ENCODE results near the gene RYK. TPM values are rescaled to one million over a fixed set of nuclear protein-coding genes. Genes with fewer than 3 reads are reported as not detected.
"Not testable (repeated sequence)": the region's sequence is repeated elsewhere in the genome, so short reads cannot be mapped to it uniquely, and the experiment has no call there.

The RYK gene
- 10 to 100 TPM; 19.2 to 21.4 TPM for total RNA-seq

GRCh38 chr3:134250717-134251220 lies at the start of gene RYK:
TSS of gene RYK (minus strand) at chr3:134250859. CDS start at chr3:134250654, 205 bp downstream.
- CTCF ChIA-PET = interaction anchor here (1.0 kb wide), 1 partner anchor 9 kb away, joined by 3 read pairs; no protein-coding TSS in a partner anchor

DNA sequence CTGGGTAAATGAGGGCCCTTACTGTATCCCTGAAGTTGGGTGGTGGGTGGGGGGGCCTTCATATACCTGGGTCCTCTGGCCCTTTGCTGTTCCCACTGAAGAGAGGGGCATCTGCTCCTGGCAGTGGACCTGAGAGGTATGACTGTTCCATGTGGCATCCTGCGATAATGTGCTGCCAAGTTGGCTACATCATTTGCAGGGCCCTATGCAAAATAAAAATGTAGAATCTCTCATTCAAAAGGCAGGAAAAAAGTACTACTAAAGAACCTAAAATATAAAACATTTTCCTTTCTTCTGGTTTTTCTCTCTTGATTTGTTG lies 49.2 kb upstream of the RYK start:
- CTCF ChIA-PET = interaction anchor here (1.0 kb wide), 1 partner anchor 8 kb away, joined by 3 read pairs; no protein-coding TSS in a partner anchor
- POLR2A ChIA-PET = no interaction called here

More at GRCh38 chr3:134250717-134251220, at the start of gene RYK:
- POLR2A ChIA-PET = interaction anchor here (0.6 to 1.9 kb wide), 3 partner anchors 9 to 235 kb away, joined by 3 to 6 read pairs (median 3); partner anchors contain the start of genes ANAPC13 and CEP63

DNA sequence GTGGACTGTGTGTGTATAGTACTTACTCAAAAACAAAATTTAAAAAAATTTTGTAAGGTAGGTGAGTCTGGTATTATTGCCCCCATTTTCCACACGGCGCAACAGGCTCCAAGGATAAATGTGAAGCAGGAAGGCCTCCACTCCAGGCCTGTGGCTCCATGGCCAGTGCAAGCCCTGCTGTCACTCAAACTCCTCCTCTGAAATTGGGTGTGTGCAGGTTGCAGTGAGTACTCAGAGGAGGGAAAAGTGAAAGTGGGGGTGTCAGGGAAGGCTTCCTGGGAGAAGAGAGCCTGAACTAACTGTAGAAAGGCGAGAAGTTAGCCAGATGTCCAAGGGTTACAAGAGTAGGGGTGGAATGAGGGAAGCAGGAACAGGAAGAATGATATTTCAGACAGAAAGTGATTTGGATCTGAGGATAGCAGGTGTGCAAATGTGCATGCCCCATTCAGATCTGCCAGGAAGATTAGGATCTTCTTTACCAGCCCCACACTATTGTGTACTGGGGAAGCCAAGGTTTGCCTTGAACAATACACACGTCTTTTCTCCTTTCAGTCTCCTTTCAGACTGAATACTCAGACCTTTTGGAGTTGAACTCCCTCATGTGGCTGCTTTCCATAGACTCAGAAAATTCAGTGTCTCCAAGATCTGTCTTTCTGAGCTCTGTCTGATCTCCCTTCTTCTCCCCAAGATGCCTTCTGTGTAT lies 48.7 kb upstream of the RYK start:
- ChIA-PET POLR2A (no interaction called here), CTCF (interaction anchor here (1.0 kb wide), 1 partner anchor 9 kb away, joined by 3 read pairs; no protein-coding TSS in a partner anchor)

DNA sequence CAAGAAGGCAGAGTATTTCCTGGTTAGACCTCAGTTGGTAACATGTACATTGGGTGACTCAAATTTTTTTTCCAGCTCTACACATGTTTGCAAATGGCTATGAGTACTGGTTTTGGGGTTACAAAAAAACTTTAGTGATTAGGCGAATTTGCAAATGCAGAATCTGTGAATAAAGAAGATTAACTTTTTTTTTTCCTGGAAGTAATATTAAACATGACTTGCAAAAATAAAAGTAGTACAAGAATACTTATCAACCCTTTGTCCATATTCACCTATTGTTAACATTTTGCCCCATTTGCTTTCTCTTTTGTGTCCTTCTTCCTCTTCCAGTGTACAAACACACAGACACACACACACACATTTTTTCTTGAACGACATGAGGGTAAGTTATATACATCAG lies 47.6 kb upstream of the RYK start:
- POLR2A ChIA-PET = no interaction called here
- CTCF ChIA-PET = interaction anchor here (1.0 kb wide), 1 partner anchor 176 kb away, joined by 3 read pairs; no protein-coding TSS in a partner anchor

GRCh38 chr3:134296616-134297015 lies 46.0 kb upstream of the RYK start:
- ChIA-PET CTCF (no interaction called here), POLR2A (no interaction called here)

DNA sequence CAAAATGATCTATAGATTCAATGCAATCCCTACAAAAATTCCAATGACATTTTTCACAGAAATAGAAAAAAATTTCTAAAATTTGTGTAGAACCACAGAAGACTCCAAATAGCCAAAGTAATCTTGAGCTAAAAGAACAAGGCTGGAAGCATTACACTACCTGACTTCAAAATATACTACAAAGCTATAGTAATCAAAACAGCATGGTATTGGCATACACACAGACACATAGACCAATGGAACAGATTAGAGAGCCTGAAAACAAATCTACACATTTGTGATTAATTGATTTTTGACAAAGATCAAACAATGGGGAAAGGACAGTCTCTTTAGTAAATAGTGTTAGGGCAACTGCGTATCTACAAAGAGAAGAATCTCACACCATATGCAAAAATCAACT lies 45.3 kb upstream of the RYK start:
- ChIA-PET CTCF (interaction anchor here (0.6 kb wide), 1 partner anchor 164 kb away, joined by 4 read pairs; no protein-coding TSS in a partner anchor), POLR2A (no interaction called here)

- POLR2A ChIA-PET = no interaction called here
- CTCF ChIA-PET = interaction anchor here (0.8 to 1.0 kb wide), 3 partner anchors 13 to 191 kb away, joined by 3 read pairs; partner anchors contain the start of genes ANAPC13 and CEP63
Measured at GRCh38 chr3:134294302-134295280, 43.9 kb upstream of the RYK start.

GRCh38 chr3:134291319-134292254 lies 40.9 kb upstream of the RYK start:
- CTCF ChIA-PET = no interaction called here
- POLR2A ChIA-PET = no interaction called here

- POLR2A ChIA-PET = no interaction called here
- CTCF ChIA-PET = no interaction called here
Measured at GRCh38 chr3:134287512-134287911, 36.9 kb upstream of the RYK start.

DNA sequence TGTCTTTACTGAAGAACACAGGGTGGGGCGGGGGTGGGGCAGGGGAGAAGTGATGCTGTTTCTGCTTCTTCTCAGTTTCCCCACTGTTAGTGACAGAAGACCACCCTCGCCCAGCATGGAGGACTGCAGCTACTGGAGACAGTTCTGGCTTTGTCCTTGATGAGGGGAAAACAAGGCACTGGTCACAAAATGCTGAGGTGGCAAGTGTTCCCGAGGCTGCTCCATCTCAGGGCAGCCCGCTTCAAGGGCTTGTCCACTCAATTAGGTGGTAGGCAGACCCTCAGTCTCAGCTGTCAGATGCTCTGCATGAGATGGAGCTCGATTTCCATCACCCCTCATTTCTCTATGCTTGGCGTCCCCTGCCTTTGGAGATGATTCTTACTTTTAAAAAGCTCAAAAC lies 33.8 kb upstream of the RYK start:
- ChIA-PET POLR2A (no interaction called here), CTCF (no interaction called here)

DNA sequence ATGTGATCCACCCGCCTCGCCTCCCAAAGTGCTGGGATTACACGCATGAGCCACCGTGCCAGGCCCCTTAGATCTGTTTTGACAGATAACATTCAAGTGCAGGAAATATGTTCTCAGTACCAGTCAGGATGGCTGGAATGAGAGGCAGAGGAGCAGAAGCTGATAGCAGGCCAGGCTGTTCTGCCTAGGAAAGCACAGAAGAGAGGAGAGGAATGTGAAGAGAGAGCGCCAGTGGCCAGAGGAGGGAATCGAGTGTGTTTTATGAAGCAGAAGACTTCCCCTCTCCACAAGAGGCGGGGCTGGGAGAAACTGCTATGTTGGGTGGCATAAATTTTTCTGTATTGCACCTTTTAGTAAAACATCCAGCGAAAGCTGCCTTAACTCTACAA lies 32.0 kb upstream of the RYK start:
- POLR2A ChIA-PET = no interaction called here
- CTCF ChIA-PET = no interaction called here

GRCh38 chr3:134281912-134282658 lies 31.4 kb upstream of the RYK start:
- POLR2A ChIA-PET = no interaction called here
- CTCF ChIA-PET = no interaction called here

DNA sequence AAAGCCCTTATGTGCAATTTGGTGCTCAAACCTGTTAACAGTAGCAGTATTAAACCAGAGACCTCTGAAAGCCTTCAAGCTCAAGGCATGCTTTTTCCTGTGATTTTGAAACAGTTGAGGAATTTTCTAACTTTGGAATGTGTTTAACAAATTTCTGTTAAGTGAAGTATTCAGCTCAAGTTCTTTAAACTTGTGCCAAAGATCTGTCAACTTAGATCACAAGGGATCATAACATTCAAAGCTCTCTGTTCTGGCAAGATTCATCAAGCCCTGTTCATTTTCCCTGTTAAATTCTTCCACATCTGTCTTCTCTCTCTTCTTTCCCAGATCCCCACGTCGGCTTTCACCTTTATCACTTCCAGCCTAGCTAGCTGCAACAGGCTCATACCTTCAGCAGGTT lies 28.8 kb upstream of the RYK start:
- CTCF ChIA-PET = no interaction called here
- POLR2A ChIA-PET = no interaction called here

- CTCF ChIA-PET = interaction anchor here (0.9 kb wide), 1 partner anchor 17 kb away, joined by 3 read pairs; no protein-coding TSS in a partner anchor
- POLR2A ChIA-PET = no interaction called here
Measured at GRCh38 chr3:134277066-134277660, 26.5 kb upstream of the RYK start.

GRCh38 chr3:134276086-134276485 lies 25.4 kb upstream of the RYK start:
- ChIA-PET POLR2A (no interaction called here), CTCF (interaction anchor here (0.9 kb wide), 1 partner anchor 18 kb away, joined by 3 read pairs; no protein-coding TSS in a partner anchor)

- POLR2A ChIA-PET, CTCF ChIA-PET: not testable (repeated sequence)
Measured at GRCh38 chr3:134275110-134275509, 24.5 kb upstream of the RYK start.

DNA sequence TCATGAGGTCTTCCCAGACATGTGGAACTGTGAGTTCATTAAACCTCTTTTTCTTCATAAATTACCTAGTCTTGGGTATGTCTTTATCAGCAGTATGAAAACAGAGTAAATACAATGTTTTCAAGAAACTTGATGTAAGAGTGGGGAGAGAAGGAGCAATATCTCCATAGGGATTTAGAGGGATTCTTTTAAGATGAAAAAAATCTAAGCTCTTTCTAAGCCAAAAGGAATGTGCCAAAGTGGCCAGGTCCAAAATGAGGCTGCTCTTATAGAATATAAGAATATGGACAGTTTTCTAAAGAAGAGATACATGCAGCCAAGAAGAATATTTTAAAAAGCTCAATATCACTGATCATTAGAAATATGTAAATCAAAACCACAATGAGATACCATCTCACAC lies 23.9 kb upstream of the RYK start:
- POLR2A ChIA-PET = no interaction called here
- CTCF ChIA-PET = no interaction called here

GRCh38 chr3:134267996-134268395 lies 17.3 kb upstream of the RYK start:
- ChIA-PET POLR2A (no interaction called here), CTCF (no interaction called here)
